ENCODE results near the gene MPP4.

DNA sequence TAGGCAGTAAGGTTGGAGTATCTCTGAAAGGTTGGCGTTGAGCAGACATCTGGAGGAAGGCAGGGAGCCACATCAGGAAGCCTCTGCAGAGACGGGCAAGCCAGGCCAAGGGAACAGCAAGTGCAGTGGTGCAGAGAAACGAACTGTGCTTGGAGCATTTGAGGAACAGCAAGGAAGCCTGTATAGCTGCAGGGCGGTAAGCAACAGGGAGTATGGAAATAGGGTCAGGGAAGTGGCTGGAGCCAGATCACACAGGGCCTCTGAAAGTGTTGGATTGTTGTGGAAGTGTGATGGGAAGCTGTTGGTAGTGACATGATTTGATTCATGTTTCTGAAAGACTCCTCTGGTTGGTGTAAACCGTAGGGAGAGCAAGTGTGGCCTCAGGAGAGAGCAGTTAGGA, 41.7 kb downstream of the MPP4 start:
- no peak for TF ChIP-seq POLR2AphosphoS5 (IDR thresholded peaks at IDR 0.05; ENCODE audit: low read depth, low read length)
- TF ChIP-seq CTCF (IDR thresholded peaks at IDR 0.05) = no peak
- TF ChIP-seq, protein P1, sequence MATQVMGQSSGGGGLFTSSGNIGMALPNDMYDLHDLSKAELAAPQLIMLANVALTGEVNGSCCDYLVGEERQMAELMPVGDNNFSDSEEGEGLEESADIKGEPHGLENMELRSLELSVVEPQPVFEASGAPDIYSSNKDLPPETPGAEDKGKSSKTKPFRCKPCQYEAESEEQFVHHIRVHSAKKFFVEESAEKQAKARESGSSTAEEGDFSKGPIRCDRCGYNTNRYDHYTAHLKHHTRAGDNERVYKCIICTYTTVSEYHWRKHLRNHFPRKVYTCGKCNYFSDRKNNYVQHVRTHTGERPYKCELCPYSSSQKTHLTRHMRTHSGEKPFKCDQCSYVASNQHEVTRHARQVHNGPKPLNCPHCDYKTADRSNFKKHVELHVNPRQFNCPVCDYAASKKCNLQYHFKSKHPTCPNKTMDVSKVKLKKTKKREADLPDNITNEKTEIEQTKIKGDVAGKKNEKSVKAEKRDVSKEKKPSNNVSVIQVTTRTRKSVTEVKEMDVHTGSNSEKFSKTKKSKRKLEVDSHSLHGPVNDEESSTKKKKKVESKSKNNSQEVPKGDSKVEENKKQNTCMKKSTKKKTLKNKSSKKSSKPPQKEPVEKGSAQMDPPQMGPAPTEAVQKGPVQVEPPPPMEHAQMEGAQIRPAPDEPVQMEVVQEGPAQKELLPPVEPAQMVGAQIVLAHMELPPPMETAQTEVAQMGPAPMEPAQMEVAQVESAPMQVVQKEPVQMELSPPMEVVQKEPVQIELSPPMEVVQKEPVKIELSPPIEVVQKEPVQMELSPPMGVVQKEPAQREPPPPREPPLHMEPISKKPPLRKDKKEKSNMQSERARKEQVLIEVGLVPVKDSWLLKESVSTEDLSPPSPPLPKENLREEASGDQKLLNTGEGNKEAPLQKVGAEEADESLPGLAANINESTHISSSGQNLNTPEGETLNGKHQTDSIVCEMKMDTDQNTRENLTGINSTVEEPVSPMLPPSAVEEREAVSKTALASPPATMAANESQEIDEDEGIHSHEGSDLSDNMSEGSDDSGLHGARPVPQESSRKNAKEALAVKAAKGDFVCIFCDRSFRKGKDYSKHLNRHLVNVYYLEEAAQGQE (IDR thresholded peaks at IDR 0.05; ENCODE audit: insufficient read depth in 1 of 2, low read depth in 2 of 2, low read length in 1 of 2) = no peak
- TF ChIP-seq SIN3A (IDR thresholded peaks at IDR 0.05; ENCODE audit: borderline replicate concordance, insufficient read depth, low read depth, low read length) = no peak
